Effector memory CD4-positive, alpha-beta T cell (primary cell): ENCODE data around the gene CPLX1.

Source experiments
- DNase-seq, 3 donors: peaks; one replicate each; pipeline ENCODE4 v3.0.0-alpha.2; 2020
- H3K27ac ChIP-seq: 2 replicates; pipeline ENCODE4 v1.7.0; 2013; ENCODE audit warnings: mild to moderate bottlenecking, low read length, moderate library complexity; ENCODE audit not compliant: insufficient read depth, poor library complexity, severe bottlenecking
- H3K27me3 ChIP-seq: replicated peaks from 2 replicates; pipeline ENCODE4 v1.7.0; 2013; ENCODE audit warnings: mild to moderate bottlenecking, low read length; ENCODE audit not compliant: insufficient read depth, control insufficient read depth, poor library complexity, severe bottlenecking
- H3K36me3 ChIP-seq: 2 replicates; pipeline ENCODE4 v1.7.0; 2013; ENCODE audit warnings: mild to moderate bottlenecking, low read length, moderate library complexity; ENCODE audit not compliant: control insufficient read depth, insufficient read depth
- H3K4me1 ChIP-seq: 2 replicates; pipeline ENCODE4 v1.7.0; 2013; ENCODE audit warnings: low read length, mild to moderate bottlenecking; ENCODE audit not compliant: control insufficient read depth, insufficient read depth, poor library complexity, severe bottlenecking
- H3K4me3 ChIP-seq: 2 replicates; pipeline ENCODE4 v1.7.0; 2013; ENCODE audit warnings: low read length, low read depth, mild to moderate bottlenecking; ENCODE audit not compliant: insufficient read depth, poor library complexity, severe bottlenecking
- H3K9me3 ChIP-seq: 2 replicates; pipeline ENCODE4 v1.7.0; 2013; ENCODE audit warnings: mild to moderate bottlenecking, low read length, moderate library complexity; ENCODE audit not compliant: control insufficient read depth

The CPLX1 gene

DNA sequence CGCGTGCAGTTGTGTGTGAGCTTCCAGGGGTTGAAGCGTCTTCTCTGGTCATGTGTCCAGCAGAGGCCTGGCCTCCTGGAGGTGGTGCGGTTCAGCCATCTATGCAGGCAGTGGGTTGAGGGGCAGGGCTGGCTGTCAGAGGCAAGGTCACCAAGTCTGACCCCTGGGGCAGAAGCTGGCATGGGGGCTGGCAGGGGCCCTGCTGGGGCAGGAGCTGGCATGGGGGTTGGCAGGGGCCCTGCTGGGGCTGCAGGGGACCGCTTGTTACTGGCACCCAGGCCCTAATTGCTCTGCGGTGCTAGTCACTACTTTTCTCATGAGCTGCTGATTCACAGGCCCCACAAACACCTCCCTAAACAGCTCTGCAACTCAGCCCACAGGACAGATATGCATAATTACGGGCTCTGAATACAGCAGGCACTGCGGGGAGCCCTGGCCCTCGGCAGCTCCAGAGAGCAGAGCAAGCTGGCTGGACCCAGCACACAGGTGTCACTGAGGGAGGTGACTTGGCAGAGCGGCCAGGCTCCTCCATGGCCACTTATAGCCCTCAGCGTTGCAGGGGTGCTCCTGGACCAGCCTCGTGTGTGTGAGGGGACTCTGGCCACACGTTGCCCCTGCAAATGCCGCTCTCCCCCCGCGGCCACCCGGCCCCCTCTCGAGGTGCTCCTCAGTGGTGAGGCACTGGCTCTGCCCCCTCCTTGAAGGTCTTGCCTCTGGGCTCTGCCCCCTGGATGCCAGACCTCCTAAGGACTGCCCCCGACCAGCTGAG lies 32.7 kb downstream of the CPLX1 start:
- peaks cover 18% of the 10 kb centered on the region for H3K27me3 ChIP-seq
- H3K4me3 ChIP-seq: no peak overlapping the region
- H3K36me3 ChIP-seq: no peaks in the 10 kb centered on the region
- no peak for DNase-seq
- H3K27ac ChIP-seq: no peak overlapping the region
- H3K4me1 ChIP-seq: peaks cover 24% of the 10 kb centered on the region
- H3K9me3 ChIP-seq: no peaks in the 10 kb centered on the region

DNA sequence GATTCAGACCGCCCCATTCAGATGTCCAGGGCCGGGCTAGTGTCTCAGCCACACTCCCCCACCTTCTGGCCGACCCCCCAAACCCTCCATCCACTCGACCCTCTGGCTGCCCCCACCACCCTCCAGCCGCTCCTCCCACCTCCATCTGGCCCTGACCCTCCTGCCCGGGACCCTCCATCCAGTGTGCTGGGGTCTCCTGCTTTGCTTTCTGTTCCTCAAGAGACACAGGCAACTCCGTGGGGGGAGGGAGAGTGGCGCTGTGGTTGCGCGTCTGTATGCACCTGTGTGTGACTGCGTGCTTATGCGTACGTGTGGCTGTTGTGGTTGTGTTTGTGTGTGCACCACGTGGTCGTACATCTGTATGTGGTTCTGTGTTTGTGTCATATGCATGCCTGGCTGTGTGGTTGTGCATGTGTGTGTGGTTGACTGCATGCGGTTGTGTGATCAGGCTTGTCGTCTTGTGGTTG lies 33.3 kb downstream of the CPLX1 start:
- Histone ChIP-seq H3K4me1 (peaks cover 24% of the 10 kb centered on the region), H3K27me3 (peaks cover 19% of the 10 kb centered on the region), H3K27ac (no peak overlapping the region), H3K9me3 (no peaks in the 10 kb centered on the region), H3K36me3 (no peaks in the 10 kb centered on the region), H3K4me3 (peak overlapping the region; percentile 54)
- peak in 1 of 3 donors; percentile 12 for DNase-seq

DNA sequence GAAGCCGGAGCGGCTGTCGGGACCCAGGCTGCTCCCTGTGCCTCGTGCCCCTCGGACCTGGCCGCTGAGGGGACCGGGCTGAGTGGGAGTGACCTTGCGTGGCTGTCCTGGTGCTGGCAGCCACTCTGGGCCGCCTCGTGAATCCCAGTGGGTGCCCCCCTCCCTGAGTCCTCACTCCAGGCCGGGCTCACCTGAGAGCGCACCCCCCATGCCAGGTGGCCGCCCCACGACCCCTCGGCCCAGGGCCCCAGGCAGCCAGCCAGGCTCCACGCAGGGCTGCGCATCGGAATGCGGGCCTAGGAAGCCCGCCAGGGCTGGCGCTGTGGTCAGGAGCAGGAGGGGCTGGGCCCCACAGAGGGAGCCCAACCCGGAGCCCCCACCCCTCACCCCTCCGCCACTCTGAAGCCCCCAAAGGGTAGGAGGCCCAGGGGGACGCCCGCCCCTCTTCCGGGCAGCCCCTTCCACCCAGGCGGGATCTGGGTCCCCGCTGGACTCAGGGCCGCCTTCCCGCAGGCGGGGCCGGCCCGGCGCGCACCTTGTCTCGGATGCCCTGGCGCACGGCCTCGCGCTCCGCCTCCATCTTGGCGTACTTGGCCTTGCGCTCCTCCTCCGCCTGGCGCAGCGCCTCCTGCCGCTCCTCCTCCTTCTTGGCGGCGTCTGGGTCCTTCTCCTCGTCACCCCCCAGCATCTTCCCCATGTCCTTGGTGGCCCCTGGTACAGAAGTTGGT lies 33.9 kb downstream of the CPLX1 start:
- peaks cover 23% of the 10 kb centered on the region for H3K27me3 ChIP-seq
- peaks cover 25% of the 10 kb centered on the region for H3K4me1 ChIP-seq
- H3K4me3 ChIP-seq: peak overlapping the region; percentile 54
- no peak overlapping the region for H3K27ac ChIP-seq
- DNase-seq: peak in 2 of 3 donors; percentile 12 to 32
- no peaks in the 10 kb centered on the region for H3K9me3 ChIP-seq
- H3K36me3 ChIP-seq: no peaks in the 10 kb centered on the region

DNA sequence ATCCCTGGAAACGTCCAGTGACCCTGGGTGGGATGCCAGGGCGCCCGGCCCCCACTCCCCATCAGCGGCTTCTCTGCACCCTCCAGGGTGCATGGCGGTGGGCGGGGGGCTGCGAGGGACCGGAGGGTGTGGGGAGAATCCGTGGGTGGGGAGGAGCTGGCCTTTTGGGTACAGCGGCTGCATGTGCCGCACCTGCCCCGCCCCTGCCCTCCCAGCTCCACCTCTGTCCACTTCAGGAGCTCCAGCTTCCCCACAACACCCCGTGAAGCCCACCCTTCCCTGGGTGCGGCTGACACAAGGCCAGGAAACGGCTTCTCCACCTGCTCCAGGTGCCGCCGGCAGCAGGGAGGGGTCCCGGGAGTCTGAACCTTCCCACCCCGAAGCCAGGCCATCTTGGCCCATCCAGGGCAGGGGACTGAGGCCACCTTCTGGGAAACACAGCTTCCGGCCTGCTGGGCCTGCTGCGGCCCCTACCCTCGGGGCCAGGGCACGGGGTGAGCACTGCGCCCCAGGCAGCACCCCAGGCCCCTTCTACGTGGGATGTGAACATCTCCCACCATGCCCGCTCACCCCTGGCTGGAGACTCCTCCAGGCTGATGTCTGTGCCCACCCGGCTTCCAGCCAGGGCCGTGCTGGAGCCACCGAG lies 34.6 kb downstream of the CPLX1 start:
- Histone ChIP-seq H3K9me3 (no peaks in the 10 kb centered on the region), H3K27ac (no peak overlapping the region), H3K36me3 (no peaks in the 10 kb centered on the region), H3K4me3 (no peak overlapping the region), H3K27me3 (peaks cover 28% of the 10 kb centered on the region), H3K4me1 (peaks cover 32% of the 10 kb centered on the region)
- DNase-seq: no peak

DNA sequence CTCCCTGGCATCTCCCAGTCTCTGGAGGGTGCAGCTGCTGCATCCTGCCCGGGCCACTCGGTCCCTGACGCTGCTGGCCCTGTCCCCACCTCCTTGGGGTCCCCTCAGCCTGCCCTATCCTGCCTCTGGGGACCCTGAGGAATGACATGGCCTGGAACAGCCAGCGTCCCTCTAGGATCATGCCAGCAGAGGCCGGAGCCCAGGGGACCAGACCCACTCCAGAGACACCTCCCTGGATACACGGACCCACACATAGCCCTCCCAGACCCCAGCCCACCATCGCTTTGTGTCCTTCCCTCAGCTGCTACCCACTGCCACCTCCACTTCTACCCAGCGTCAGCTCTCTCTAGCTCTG lies 35.5 kb downstream of the CPLX1 start:
- no peak for DNase-seq
- Histone ChIP-seq H3K27ac (no peak overlapping the region), H3K9me3 (no peaks in the 10 kb centered on the region), H3K4me3 (no peak overlapping the region), H3K27me3 (peaks cover 36% of the 10 kb centered on the region), H3K36me3 (no peaks in the 10 kb centered on the region), H3K4me1 (peaks cover 39% of the 10 kb centered on the region)

DNA sequence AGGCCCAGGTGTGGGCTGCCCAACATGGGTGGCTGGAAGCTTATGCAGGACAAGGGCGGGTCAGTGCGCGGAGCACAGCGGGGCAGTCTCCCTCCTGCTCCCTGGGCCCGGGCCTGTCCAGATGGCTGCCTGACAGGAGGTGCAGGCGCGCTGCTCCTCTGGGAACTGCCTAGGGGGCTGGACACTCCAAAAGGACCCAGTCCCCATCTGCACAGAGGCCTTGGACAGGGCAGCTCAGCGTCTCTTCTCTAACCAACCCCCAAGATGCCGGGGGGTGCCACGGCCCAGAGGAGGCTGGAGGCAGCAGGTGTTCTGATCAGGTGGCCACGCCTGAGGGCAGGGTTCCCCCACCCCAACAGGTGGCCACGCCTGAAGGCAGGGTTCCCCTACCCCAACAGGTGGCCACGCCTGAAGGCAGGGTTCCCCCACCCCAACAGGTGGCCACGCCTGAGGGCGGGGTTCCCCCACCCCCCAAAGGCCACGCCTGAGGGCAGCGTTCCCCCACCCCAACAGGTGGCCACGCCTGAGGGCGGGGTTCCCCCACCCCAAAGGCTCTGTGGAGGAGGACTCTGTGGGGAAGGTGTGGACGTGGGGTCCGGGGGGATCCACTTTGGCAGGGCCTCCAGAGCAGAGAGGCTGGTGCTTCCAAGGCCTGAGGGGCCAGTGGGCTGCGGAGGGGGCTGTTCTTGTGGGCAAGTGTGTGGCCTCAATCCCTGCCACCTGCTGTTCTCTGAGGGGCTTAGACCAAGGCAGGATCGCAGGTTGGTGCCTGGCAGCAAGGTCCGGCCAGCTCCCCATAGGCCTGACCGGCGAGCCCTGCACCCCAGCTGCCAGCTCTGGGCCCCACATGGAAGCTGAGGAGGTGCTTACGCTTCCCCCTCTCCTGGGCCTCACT lies 36.1 kb downstream of the CPLX1 start:
- Histone ChIP-seq H3K27ac (no peak overlapping the region), H3K9me3 (no peaks in the 10 kb centered on the region), H3K4me1 (peaks cover 39% of the 10 kb centered on the region), H3K27me3 (peaks cover 36% of the 10 kb centered on the region), H3K4me3 (no peak overlapping the region), H3K36me3 (no peaks in the 10 kb centered on the region)
- no peak for DNase-seq

DNA sequence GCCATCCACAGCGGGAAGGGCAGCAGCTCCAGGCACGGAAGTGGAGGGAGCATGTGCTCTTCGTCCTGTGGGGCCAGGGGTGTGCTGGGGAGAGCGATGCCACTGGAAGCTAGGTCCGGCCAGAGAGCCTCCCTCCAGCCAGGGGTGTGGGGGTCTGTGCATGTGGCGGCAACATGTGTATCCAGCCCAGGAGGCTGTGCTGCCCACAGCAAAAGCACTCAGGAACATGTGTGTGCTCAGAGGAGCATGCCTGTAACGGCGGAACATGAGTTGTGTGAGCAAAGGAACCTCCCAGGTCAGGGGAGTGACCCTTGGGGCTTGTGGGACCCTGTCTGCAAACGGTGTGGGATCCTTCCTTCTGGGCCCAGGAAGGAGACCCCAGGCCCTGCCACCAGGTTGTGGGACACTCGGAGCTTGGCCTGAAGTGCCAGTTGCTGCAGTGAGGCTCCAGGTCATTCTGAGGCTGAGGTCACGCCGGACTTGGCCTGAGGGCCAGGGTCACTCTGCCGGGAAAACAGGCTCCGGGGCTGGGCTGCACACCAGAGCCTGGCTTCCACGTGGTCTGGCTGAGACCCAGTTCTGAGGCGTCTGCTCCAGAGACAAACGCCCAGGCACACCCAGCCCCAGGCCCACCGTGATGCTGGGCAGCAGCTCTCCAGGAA lies 37.2 kb downstream of the CPLX1 start:
- H3K9me3 ChIP-seq: no peaks in the 10 kb centered on the region
- H3K4me3 ChIP-seq: no peak overlapping the region
- H3K4me1 ChIP-seq: peaks cover 37% of the 10 kb centered on the region
- peaks cover 32% of the 10 kb centered on the region for H3K27me3 ChIP-seq
- H3K36me3 ChIP-seq: no peaks in the 10 kb centered on the region
- no peak for DNase-seq
- H3K27ac ChIP-seq: no peak overlapping the region

DNA sequence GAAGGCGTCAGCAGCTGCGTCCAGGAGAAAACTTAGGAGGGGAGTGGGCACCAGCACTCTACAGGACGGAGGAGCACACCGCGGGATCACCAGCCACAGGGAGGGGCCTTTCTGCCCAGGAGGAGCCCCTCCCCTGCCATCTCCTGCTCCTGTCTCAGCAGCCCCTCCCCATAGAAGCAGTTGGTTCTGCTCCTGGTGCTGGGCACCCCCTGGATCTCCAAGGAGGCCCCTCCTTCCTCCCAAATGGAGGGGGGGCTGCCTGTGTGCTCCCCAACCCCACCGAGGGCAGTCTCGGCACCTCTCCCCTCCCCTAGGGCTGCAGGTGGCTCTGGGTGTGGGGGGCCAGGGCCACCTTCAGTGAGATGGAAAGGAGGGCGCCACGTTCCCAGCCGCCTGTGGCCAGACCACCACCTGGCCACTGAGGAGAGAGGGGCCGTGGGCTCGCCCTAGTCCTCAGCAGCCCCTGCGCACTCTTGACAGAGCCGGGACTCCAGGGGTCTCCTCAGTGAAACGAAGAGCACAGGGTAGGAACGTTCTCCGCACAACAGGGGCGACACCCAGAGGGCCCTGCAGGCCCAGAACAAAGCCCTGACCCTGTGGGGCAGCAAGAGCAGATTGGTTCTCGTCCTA lies 37.8 kb downstream of the CPLX1 start:
- peaks cover 37% of the 10 kb centered on the region for H3K4me1 ChIP-seq
- no peak for DNase-seq
- H3K36me3 ChIP-seq: no peaks in the 10 kb centered on the region
- H3K27me3 ChIP-seq: peaks cover 32% of the 10 kb centered on the region
- no peak overlapping the region for H3K27ac ChIP-seq
- no peaks in the 10 kb centered on the region for H3K9me3 ChIP-seq
- H3K4me3 ChIP-seq: no peak overlapping the region

DNA sequence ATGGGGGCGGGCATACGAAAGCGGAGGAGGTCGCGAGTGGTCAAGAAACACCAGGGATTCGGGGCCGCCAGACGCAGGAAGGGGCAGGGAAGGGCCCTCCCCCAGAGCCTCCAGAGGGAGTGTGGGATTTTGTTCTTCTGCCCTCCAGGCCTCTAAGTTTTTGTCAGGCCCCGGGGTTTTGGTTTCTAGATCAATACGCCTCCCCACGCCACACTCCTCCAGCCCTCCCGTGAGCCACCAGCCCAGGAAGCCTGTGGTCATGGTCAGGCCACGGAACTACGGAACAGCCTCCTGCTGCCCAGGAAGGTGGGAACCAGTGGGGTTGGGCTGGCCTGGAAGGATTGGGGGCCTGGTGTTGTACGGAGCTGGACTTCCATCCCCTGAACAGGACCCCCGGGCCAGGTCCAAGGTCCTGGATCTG lies 38.4 kb downstream of the CPLX1 start:
- peaks cover 32% of the 10 kb centered on the region for H3K27me3 ChIP-seq
- no peak overlapping the region for H3K4me3 ChIP-seq
- H3K36me3 ChIP-seq: no peaks in the 10 kb centered on the region
- peaks cover 31% of the 10 kb centered on the region for H3K4me1 ChIP-seq
- no peak for DNase-seq
- no peaks in the 10 kb centered on the region for H3K9me3 ChIP-seq
- H3K27ac ChIP-seq: no peak overlapping the region
